GM18505 (cell line): ENCODE results near the gene BRD2.

Experiments
- ATAC-seq: cut with Tn5 transposase; IDR thresholded peaks from one replicate; pipeline ENCODE4 v1.9.1; 2021; ENCODE audit not compliant: unreplicated experiment
- POLR2A ChIP-seq: IDR thresholded peaks from 4 replicates; pipeline ENCODE4 v1.6.1; 2011; ENCODE audit warnings: borderline replicate concordance; ENCODE audit not compliant: insufficient read depth, insufficient read length; ENCODE audit errors: extremely low read depth

The BRD2 gene

DNA sequence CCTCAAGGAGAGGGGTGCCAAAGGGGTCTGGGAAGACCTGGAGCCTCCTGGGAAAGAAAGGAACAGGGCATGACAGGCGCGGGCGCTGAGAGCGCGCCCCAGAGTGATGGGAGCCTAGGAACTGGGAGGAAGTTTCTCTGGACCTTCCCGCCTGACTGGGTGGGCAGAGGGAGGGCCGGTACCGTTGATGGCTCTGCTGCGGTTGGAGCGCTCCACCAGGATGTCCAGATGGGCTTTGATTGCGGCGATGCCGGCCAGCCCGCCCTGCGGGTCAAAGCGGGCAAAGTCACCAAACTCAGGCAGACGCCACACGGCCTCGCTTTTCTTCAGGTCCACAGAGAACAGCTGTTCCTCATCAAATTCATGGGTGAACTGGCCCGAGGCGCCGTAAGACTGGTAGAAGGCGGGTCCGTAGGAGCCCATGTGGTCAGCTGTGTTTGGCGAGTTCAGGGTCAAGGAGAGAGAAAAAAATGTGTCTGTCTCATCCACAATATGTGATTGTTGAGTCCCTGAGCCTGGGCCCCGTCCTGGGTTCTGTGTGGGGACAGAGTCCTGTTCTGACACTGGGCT, 39.5 kb downstream of the BRD2 start:
- TF ChIP-seq POLR2A, result no peak
- no peak for ATAC-seq

- peak; percentile 72 for ATAC-seq
- peak; percentile 98 for TF ChIP-seq POLR2A
These were observed 40.8 kb downstream of the BRD2 start, which contains the start of gene HLA-DOA for GRCh38 chr6:33008944-33009861. Gene HLA-DOA, minus strand, starts transcription at chr6:33009591.

DNA sequence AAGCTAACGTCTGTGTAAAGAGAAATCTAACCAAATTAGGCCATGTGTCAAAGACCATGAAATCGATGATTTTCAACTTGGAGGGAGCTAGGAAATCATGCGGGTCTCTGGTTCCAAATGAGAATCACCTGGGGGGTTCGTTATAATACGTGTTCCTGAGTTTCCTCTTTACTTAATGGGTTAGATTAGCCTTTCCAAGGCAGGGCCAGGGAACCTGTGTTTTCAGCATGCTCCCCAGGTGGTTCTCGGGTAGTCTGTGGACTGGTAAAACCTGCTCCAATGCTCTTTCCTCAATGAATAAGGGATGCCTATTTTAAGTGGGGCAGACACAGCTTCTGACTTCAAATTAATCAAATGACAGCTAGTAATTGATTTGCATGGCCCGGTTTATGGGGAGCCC, 42.0 kb downstream of the BRD2 start:
- ATAC-seq, result no peak
- no peak for TF ChIP-seq POLR2A

- ATAC-seq, result no peak
- no peak for TF ChIP-seq POLR2A
These were observed 45.2 kb downstream of the BRD2 start for GRCh38 chr6:33013608-33014007.

DNA sequence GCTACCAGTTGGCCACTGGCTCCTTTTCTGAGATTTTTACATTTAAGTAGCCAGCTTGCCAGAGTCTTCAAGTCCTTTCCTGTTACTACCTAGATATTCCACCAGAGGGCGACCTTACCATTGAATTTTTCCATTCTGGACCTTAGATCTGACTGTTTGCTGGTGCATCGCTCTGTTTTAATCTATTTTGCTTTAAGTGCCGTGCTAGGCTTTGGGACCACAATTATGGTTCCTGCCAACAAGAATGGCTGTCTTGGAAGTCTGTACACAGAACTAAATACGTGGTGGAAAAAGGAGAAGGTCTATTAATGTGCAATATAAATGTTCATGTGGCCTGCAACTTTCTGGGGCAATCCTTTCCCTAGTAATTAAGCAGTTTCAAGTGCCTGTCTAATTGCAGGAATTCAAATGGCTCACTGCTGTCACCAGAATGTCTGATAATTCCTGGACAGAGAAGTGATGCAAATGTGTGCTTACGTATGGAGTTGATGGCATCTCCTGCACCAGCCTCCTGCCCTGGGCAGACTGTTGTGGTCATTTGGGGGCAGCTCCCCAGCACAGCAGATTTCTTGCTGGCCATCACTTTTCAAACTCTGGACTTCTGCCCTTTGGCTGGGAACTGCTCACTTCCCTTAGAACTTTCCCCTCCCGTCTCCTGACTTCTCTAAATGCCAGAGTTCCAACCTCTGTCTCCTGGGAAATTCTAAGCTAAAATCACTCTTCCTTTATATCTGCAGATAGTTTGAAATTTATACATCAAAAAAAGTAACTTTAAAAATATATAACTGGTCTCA, 46.6 kb downstream of the BRD2 start:
- no peak for ATAC-seq
- TF ChIP-seq POLR2A, result no peak

- TF ChIP-seq POLR2A, result no peak
- ATAC-seq, result no peak
These were observed 47.4 kb downstream of the BRD2 start for GRCh38 chr6:33015798-33016197.

- TF ChIP-seq POLR2A, result no peak
- no peak for ATAC-seq
These were observed 48.6 kb downstream of the BRD2 start for GRCh38 chr6:33017018-33017417.

- no peak for ATAC-seq
- TF ChIP-seq POLR2A, result no peak
These were observed 49.4 kb downstream of the BRD2 start for GRCh38 chr6:33017694-33018353.

DNA sequence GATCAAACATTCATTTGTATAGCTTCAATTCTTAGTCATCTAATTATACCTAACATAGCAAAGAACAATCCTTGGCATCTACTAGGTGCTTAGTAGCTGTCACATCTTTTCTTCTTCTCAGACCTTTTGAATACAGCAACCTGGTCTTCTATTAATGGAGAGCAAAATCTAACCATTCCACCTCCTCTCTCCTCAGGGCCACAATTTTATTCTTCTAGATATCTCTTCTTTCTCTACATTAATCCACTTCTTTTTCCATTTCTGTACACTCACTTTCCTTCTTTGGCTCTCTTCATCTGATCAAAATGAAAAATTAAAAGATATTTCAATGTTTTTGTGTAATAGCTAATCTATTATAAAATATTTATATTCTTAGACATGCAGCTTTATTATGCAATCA, 50.0 kb downstream of the BRD2 start:
- TF ChIP-seq POLR2A, result no peak
- no peak for ATAC-seq

DNA sequence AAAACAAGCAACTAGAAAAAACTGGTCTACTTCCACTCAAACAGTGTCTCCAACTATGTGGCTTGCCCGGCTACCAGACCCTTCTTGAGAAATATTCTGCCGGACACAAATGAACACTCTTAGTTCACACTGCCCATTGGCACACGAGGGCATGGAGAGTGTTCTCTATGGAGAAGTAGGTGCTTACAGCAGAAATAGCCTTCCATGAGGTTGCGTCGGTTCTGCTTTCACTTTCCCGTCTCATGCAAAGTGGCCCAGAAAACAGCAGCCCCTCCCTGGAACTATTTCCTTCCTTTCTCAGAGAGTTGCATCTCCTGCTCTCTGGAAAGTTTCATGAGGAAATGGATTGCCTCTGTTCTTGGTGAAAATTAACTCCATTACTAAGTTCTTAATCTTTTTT, 50.5 kb downstream of the BRD2 start:
- no peak for TF ChIP-seq POLR2A
- ATAC-seq, result peak; percentile 70

GRCh38 chr6:33019372-33019771, 51.0 kb downstream of the BRD2 start:
- TF ChIP-seq POLR2A, result no peak
- ATAC-seq, result no peak

- ATAC-seq, result no peak
These were observed 53.5 kb downstream of the BRD2 start for GRCh38 chr6:33021917-33022316.

DNA sequence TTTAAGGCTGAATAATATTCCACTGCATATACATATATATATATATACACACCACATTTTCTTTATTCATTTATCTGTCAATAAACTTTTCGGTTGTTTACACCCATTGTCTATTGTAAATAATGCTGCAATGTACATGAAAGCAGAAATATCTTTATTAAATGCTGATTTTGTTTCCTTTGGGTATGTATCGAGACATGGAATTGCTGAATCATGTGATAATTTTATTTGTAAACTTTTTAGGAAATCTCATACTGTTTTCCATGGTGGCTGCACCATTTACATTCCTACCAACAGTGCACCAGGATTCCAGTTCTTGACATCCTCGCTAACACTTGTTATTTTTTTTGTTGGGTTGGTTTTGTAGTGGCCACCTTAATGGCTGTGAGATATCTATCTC, 55.1 kb downstream of the BRD2 start:
- TF ChIP-seq POLR2A, result no peak
- no peak for ATAC-seq

More at GRCh38 chr6:33021917-33022316, 53.5 kb downstream of the BRD2 start:
- no peak for TF ChIP-seq POLR2A

- TF ChIP-seq POLR2A, result no peak
- no peak for ATAC-seq
These were observed 56.1 kb downstream of the BRD2 start for GRCh38 chr6:33024521-33024920.
